ENCODE data around the gene L3MBTL4. TPM values are rescaled to one million over a fixed set of nuclear protein-coding genes. Genes with fewer than 3 reads are reported as not detected.

L3MBTL4 gene
- total RNA-seq, 1 experiment from 2014 or later: 0.87 TPM

DNA sequence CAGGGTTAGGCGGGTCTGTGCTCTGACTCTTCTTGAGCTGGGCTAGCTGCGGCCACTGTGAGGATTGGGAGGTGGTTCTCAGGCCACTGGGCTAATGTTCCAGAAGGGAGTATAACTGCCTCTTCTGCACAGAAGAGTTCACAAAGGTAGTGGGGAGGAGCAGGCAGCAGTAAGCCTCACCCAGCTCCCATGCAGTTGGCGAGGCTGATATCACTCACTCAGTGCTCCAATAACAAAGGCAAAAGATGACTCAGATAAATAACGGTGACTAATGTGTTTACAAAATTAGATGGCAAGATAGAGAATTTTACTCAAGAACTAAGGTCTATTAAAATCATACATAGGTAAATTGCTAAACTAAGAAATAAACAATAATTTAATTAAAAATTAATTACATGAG, 345.2 kb downstream of the L3MBTL4 start:
- DNase-seq (ENCODE audit: low read depth, low spot score) (no peak), ATAC-seq (no peak)
- Histone ChIP-seq H3K4me1 (ENCODE audit: control insufficient read depth, insufficient read depth, low read length) (no peaks in the 10 kb centered on the region), H3K27me3 (ENCODE audit: control insufficient read depth, insufficient read depth, low read length) (no peaks in the 10 kb centered on the region), H3K4me3 (ENCODE audit: low read depth in 2 of 2, low read length in 2 of 2) (no peak overlapping the region), H3K27ac (ENCODE audit: low read length) (no peak overlapping the region), H3K9me3 (ENCODE audit: control insufficient read depth, insufficient read depth, low read depth, low read length) (peaks cover 3% of the 10 kb centered on the region; the same call in 1 of the 2 replicates), H3K36me3 (ENCODE audit: control insufficient read depth, insufficient read depth, low read length) (no peaks in the 10 kb centered on the region)
- in situ Hi-C loops (cut with HindIII; ENCODE audit: low pct_unique_long_range_greater_than_20kb, low sequenced_read_pairs) (no loop called here), intact Hi-C loops (cut with micrococcal nuclease; ENCODE audit: unreplicated experiment) (no loop called here)
- CTCF ChIA-PET: no interaction called here
- TF ChIP-seq POLR2AphosphoS5 (IDR thresholded peaks at IDR 0.05; ENCODE audit: low read depth, low read length) (no peak), SIN3A (IDR thresholded peaks at IDR 0.05; ENCODE audit: borderline replicate concordance, insufficient read depth, low read depth, low read length) (no peak), TCF7L2 (IDR thresholded peaks at IDR 0.05; ENCODE audit: low read depth, low read length) (no peak)
- TF ChIP-seq, protein P1, sequence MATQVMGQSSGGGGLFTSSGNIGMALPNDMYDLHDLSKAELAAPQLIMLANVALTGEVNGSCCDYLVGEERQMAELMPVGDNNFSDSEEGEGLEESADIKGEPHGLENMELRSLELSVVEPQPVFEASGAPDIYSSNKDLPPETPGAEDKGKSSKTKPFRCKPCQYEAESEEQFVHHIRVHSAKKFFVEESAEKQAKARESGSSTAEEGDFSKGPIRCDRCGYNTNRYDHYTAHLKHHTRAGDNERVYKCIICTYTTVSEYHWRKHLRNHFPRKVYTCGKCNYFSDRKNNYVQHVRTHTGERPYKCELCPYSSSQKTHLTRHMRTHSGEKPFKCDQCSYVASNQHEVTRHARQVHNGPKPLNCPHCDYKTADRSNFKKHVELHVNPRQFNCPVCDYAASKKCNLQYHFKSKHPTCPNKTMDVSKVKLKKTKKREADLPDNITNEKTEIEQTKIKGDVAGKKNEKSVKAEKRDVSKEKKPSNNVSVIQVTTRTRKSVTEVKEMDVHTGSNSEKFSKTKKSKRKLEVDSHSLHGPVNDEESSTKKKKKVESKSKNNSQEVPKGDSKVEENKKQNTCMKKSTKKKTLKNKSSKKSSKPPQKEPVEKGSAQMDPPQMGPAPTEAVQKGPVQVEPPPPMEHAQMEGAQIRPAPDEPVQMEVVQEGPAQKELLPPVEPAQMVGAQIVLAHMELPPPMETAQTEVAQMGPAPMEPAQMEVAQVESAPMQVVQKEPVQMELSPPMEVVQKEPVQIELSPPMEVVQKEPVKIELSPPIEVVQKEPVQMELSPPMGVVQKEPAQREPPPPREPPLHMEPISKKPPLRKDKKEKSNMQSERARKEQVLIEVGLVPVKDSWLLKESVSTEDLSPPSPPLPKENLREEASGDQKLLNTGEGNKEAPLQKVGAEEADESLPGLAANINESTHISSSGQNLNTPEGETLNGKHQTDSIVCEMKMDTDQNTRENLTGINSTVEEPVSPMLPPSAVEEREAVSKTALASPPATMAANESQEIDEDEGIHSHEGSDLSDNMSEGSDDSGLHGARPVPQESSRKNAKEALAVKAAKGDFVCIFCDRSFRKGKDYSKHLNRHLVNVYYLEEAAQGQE (IDR thresholded peaks at IDR 0.05; ENCODE audit: insufficient read depth in 1 of 2, low read depth in 2 of 2, low read length in 1 of 2): no peak
- TF ChIP-seq, protein P2, sequence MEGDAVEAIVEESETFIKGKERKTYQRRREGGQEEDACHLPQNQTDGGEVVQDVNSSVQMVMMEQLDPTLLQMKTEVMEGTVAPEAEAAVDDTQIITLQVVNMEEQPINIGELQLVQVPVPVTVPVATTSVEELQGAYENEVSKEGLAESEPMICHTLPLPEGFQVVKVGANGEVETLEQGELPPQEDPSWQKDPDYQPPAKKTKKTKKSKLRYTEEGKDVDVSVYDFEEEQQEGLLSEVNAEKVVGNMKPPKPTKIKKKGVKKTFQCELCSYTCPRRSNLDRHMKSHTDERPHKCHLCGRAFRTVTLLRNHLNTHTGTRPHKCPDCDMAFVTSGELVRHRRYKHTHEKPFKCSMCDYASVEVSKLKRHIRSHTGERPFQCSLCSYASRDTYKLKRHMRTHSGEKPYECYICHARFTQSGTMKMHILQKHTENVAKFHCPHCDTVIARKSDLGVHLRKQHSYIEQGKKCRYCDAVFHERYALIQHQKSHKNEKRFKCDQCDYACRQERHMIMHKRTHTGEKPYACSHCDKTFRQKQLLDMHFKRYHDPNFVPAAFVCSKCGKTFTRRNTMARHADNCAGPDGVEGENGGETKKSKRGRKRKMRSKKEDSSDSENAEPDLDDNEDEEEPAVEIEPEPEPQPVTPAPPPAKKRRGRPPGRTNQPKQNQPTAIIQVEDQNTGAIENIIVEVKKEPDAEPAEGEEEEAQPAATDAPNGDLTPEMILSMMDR (IDR thresholded peaks at IDR 0.05): no peak
- BruUV-seq (replicated peaks): no TSS peak
- POLR2A ChIA-PET: no interaction called here

DNA sequence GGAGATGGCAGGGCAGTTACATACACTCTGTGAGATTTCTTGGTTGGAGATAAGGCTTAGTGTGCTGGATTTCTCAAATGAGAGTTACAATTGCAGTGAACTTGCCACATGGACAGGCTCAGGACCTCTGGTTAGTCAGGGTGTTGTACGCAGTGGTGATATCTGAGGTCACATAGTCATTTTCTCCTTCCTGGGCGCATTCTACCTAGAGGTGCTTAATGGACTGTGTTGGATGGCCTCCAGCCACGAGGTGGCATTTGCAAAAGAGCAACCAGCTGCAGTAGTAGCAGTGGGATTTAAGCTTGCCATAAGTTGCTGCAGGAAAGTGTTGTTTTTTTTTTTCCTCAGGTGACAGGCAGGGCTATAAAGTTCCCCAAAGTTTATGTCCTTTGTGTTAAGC, 345.6 kb downstream of the L3MBTL4 start:
- ChIA-PET POLR2A (no interaction called here), CTCF (no interaction called here)
- in situ Hi-C loops (cut with HindIII; ENCODE audit: low pct_unique_long_range_greater_than_20kb, low sequenced_read_pairs): no loop called here
- no TSS peak for BruUV-seq (replicated peaks)
- Histone ChIP-seq H3K9me3 (ENCODE audit: control insufficient read depth, insufficient read depth, low read depth, low read length) (peaks cover 3% of the 10 kb centered on the region; the same call in 1 of the 2 replicates), H3K4me1 (ENCODE audit: control insufficient read depth, insufficient read depth, low read length) (no peaks in the 10 kb centered on the region), H3K4me3 (ENCODE audit: low read depth in 2 of 2, low read length in 2 of 2) (no peak overlapping the region), H3K27ac (ENCODE audit: low read length) (no peak overlapping the region), H3K27me3 (ENCODE audit: control insufficient read depth, insufficient read depth, low read length) (no peaks in the 10 kb centered on the region), H3K36me3 (ENCODE audit: control insufficient read depth, insufficient read depth, low read length) (no peaks in the 10 kb centered on the region)
- intact Hi-C loops (cut with micrococcal nuclease; ENCODE audit: unreplicated experiment): no loop called here
- DNase-seq (ENCODE audit: low read depth, low spot score) (no peak), ATAC-seq (no peak)
- no peak for TF ChIP-seq SIN3A (IDR thresholded peaks at IDR 0.05; ENCODE audit: borderline replicate concordance, insufficient read depth, low read depth, low read length)
- TF ChIP-seq TCF7L2 (IDR thresholded peaks at IDR 0.05; ENCODE audit: low read depth, low read length): no peak
- TF ChIP-seq, protein P2 (IDR thresholded peaks at IDR 0.05): no peak
- TF ChIP-seq, protein P1 (IDR thresholded peaks at IDR 0.05; ENCODE audit: insufficient read depth in 1 of 2, low read depth in 2 of 2, low read length in 1 of 2): no peak
- TF ChIP-seq POLR2AphosphoS5 (IDR thresholded peaks at IDR 0.05; ENCODE audit: low read depth, low read length): no peak

All from Panc1 (cell line).